Forelimb muscle (tissue), 1 donor: ENCODE measurements around the gene SHC4. TPM values are rescaled to one million over a fixed set of nuclear protein-coding genes. Genes with fewer than 3 reads are reported as not detected.
"Not testable (repeated sequence)": the region's sequence is repeated elsewhere in the genome, so short reads cannot be mapped to it uniquely, and the experiment has no call there.

Experiments
- DNase-seq: peaks from one replicate; pipeline ENCODE4 v3.0.0-alpha.2; 2013; ENCODE audit warnings: low read depth
- polyA plus RNA-seq: library from polyadenylated mRNA; unstranded; fragments of 120-200 nt; gene quantifications from one replicate; pipeline ENCODE4 v1.2.1, GENCODE V29; 2013; ENCODE audit not compliant: insufficient read length

Gene SHC4
- polyA plus RNA-seq, 1 donor: 2.3 TPM

- DNase-seq: no peak
These were observed 80.0 kb downstream of the SHC4 start for GRCh38 chr15:48883699-48884098.

GRCh38 chr15:48880070-48880634, 83.6 kb downstream of the SHC4 start:
- DNase-seq: no peak

GRCh38 chr15:48877630-48878595, 85.8 kb downstream of the SHC4 start, which contains the start of gene EID1:
EID1 (plus strand) TSS chr15:48878134; CDS start chr15:48878177, 43 bp downstream.
- peak; percentile 94 for DNase-seq

GRCh38 chr15:48876057-48876456, 87.7 kb downstream of the SHC4 start:
- DNase-seq: no peak

- no peak for DNase-seq
These were observed 88.3 kb downstream of the SHC4 start for GRCh38 chr15:48875241-48875960.

GRCh38 chr15:48872632-48873031, 91.1 kb downstream of the SHC4 start:
- no peak for DNase-seq

GRCh38 chr15:48871542-48871941, 92.2 kb downstream of the SHC4 start:
- DNase-seq: no peak

- no peak for DNase-seq
These were observed 93.8 kb downstream of the SHC4 start for GRCh38 chr15:48869966-48870365.

- no peak for DNase-seq
These were observed 95.2 kb downstream of the SHC4 start for GRCh38 chr15:48868536-48868935.

GRCh38 chr15:48868023-48868422, 95.7 kb downstream of the SHC4 start:
- DNase-seq: no peak

GRCh38 chr15:48866141-48866563, 97.6 kb downstream of the SHC4 start:
- no peak for DNase-seq

GRCh38 chr15:48865370-48866079, 98.2 kb downstream of the SHC4 start:
- DNase-seq: no peak

- DNase-seq: no peak
These were observed 101.0 kb downstream of the SHC4 start for GRCh38 chr15:48862705-48863104.

GRCh38 chr15:48861813-48862431, 101.8 kb downstream of the SHC4 start:
- DNase-seq: peak; percentile 54

GRCh38 chr15:48859426-48859825, 104.3 kb downstream of the SHC4 start:
- no peak for DNase-seq

- no peak for DNase-seq
These were observed 105.3 kb downstream of the SHC4 start for GRCh38 chr15:48858401-48858800.

GRCh38 chr15:48856942-48857341, 106.8 kb downstream of the SHC4 start:
- DNase-seq: no peak

- peak; percentile 40 for DNase-seq
These were observed 107.9 kb downstream of the SHC4 start for GRCh38 chr15:48855501-48856440.

GRCh38 chr15:48854434-48854833, 109.3 kb downstream of the SHC4 start:
- not testable (repeated sequence) for DNase-seq

GRCh38 chr15:48851956-48852355, 111.8 kb downstream of the SHC4 start:
- no peak for DNase-seq
